ENCODE measurements around the gene SLX1B.
"Not testable (repeated sequence)": the region's sequence is repeated elsewhere in the genome, so short reads cannot be mapped to it uniquely, and the experiment has no call there.

Gene SLX1B

GRCh38 chr16:29454269-29454668 is at the start of gene SLX1B, which contains the start of gene BOLA2:
SLX1B (plus strand) TSS chr16:29454533.
BOLA2 (minus strand) TSS chr16:29454351; CDS start chr16:29454253, 98 bp downstream.
- not testable (repeated sequence) for DNase-seq

- not testable (repeated sequence) for DNase-seq
Measured at GRCh38 chr16:29405249-29405648, 49.1 kb upstream of the SLX1B start.

GRCh38 chr16:29423587-29423986 is 30.7 kb upstream of the SLX1B start:
- DNase-seq: not testable (repeated sequence)

- DNase-seq: not testable (repeated sequence)
Measured at GRCh38 chr16:29425390-29425789, 28.9 kb upstream of the SLX1B start.

DNA sequence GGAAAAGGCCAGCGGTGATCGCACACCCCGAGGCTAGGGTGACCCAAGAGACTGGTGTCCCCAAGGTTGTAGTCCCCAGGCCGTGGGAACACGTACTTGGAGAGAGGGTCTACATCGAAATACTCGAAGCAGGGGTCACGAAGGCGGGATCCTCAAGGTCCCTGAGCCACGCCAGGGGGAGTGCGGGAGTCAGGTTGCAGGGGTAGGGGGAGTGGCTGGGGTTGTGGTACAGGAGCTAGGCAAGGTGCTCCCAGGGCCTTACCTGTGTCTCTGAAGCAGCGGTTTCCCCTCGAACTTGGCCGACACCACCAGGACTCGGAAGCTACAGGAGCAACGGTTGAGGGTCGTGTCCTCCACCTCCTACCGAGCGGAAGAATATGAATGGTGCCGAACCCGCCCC is 579 bp upstream of the SLX1B start:
- DNase-seq: not testable (repeated sequence)

GRCh38 chr16:29454828-29455227 is 495 bp downstream of the SLX1B start:
- not testable (repeated sequence) for DNase-seq

GRCh38 chr16:29457660-29458059 is 3.3 kb downstream of the SLX1B start:
- not testable (repeated sequence) for DNase-seq

DNA sequence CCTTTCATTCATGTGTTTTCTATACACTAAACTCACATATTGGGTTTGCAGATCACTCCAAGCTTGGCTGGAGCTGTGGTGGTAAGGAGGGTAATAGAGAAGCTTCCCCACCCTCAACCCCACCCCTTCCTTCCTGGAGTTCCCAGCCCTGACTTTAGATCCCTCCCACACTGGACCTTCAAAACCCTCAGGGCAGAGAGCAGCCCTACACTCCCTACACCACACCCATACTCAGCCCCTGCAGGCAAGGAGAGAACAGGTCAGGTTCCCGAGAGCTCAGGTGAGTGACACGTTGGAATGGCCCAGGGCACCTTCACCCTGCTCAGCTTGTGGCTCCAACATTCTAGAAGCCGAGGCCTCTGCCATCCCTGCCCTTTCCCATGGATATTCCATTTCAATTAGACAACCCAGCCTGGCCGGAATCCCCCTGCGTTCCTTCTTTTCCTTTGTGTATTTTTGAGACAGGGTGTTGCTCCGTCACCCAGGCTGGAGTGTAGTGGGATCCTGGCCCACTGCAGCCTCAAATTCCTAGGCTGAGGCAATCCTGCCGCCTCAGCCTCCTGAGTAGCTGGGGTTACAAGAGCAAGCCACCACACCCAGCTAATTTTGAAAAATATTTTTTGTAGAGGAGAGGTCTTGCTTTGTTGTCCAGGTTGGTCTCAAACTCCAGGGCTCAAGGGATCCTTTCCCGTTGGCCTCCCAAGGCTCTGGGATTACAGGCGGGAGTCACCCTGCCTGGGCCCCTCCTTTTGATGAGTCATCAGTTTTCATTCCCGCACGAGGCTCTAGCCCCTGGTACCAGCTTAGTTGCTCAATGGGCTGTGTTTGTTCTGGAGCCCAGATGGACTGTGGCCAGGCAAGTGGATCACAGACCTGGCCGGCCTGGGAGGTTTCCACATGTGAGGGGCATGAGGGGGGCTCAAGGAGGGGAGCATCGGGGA is 5.6 kb downstream of the SLX1B start, which contains the start of gene SULT1A4:
SULT1A4 (plus strand) TSS at position 208 of the 941 bp plus-strand sequence. CDS start 1,473 bp downstream, outside the sequence.
- DNase-seq: not testable (repeated sequence)

GRCh38 chr16:29460647-29461030 is 6.3 kb downstream of the SLX1B start:
- DNase-seq: not testable (repeated sequence)

DNA sequence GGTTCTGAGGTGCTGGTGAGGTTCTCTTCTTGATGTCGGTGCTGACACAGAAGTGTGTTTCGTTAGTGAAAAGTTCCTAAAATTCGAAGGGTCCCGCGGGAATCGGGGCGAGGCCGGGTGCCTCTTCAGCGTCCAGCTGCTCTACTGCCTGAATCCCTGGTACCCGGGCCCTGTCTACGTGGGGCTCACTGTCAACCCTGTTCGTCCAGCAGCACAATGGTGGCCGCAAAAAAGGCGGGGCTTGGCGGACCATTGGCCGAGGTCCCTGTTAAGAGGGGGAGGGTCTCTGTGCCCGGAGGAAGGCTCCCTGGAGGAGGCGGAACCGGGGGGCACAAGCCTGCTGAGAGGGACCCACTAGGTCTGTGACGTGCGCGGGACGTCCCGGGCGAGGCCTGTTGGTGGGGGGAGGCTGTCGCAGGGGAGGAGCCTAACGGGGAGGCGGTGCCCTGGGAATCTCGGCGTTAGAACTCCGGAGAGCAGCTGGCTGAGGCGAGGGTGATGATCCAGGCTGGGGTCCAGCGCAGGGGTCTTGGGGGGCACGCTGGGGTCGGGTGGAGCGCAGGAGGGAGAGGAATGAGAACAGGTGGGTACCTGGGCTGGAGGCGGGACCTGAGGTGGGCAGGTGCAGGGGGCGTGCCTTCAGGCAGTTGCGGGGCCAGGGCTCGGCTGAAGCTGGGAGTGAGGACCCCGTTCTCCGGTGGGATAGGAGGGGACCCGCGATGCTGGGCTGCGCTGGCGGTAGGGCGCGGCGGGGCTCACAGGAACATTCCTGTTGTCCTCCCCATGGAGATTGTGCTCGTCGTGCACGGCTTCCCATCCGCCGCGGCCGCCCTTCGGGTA is 11.9 kb downstream of the SLX1B start:
- DNase-seq: not testable (repeated sequence)

- DNase-seq: not testable (repeated sequence)
Measured at GRCh38 chr16:29466904-29467303, 12.6 kb downstream of the SLX1B start.

GRCh38 chr16:29467654-29468366 is 13.5 kb downstream of the SLX1B start:
- DNase-seq: not testable (repeated sequence)

GRCh38 chr16:29469660-29470059 is 15.3 kb downstream of the SLX1B start:
- DNase-seq: not testable (repeated sequence)

- DNase-seq: not testable (repeated sequence)
Measured at GRCh38 chr16:29472065-29472464, 17.7 kb downstream of the SLX1B start.

GRCh38 chr16:29482276-29482675 is 27.9 kb downstream of the SLX1B start:
- DNase-seq: not testable (repeated sequence)

DNA sequence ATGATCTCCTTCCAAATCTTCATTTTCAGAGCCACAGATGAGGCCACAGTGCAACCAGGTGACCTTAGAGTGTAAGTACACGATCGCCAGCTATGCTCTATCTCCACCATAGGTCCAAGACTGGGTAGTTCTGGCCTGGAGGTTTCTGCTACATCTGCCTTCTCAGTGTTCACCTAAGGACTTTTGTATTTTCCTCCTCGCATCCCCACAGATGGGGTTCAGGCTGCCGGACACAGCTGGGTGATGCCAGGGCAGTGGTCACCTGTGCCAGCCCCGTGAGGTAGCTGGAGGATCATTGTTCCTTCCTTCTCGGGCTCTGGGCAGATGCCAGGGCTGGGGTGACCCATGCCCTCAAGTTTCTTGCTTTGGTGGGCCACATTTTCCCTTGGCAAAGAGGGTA is 52.0 kb downstream of the SLX1B start, which contains the start of gene NPIPB12:
NPIPB12 (minus strand) TSS at position 101 of the 400 bp plus-strand sequence.
- not testable (repeated sequence) for DNase-seq

All from NCI-H1930 (cell line).